NT2/D1 (cell line): ENCODE results near the gene NDUFAF2.

ENCODE experiments used
- SUZ12 ChIP-seq: IDR thresholded peaks from 2 replicates; pipeline ENCODE4 v1.6.1; 2011; ENCODE audit not compliant: insufficient read length, insufficient read depth; ENCODE audit errors: extremely low read depth
- YY1 ChIP-seq: IDR thresholded peaks from 2 replicates; pipeline ENCODE4 v1.6.1; 2011; ENCODE audit not compliant: insufficient read length, insufficient read depth

DNA sequence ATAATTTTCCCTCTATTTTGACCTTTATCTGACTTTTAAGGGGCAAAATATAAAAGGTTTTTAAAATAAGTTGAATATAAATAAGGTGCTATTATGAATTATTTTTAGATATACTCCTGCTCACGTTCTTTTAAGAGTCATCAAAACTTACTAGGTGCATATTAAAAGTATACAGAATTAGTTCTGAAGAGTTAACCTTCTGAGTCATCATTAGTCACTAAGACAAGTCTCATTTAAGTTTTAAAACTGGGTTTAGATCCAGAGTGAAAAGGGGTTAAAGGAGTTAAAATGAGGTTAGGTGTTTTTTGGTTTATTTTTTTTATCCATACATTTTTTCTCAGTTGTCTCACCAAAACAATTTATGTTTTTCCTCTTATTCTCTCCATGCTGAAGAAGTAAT lies 175.5 kb downstream of the NDUFAF2 start:
- TF ChIP-seq YY1: no peak
- TF ChIP-seq SUZ12: no peak
